ENCODE data around the gene C3orf20.

Gene C3orf20

GRCh38 chr3:14779069-14779685, 104.2 kb downstream of the C3orf20 start:
- DNase-seq: no peak

GRCh38 chr3:14780927-14781507, 106.1 kb downstream of the C3orf20 start:
- peak; percentile 11 to 69 for DNase-seq

GRCh38 chr3:14783480-14784086, 108.6 kb downstream of the C3orf20 start:
- DNase-seq: no peak

DNA sequence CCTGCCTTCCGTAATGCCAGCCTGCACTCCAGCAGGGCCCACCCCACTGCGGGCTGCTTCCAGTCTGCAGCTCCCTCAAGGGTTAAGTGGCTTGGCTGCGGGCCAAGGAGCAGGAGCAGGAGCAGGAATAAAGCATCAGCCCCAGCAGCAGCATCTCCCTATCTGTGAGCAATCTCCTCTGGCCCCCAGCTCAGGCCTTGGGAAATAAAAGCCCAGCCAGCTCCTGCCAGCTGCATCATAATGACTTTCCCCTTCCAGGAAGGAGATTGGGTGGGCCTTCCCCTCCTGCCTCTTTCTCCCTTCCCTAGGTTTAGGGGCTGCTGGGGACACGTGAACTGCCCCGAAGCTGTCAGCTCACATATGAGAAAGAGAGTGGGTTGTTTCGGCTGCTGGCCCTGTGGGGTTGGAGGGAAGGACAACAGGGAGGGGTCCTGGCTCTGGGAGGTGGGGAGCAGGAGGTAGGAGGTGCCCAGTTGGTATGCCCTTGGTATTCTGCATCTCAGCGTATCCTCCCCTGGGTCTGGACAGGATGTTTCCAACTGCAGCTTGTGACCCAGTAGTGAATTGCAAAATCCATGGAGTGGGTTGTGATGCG, 109.2 kb downstream of the C3orf20 start:
- peak; percentile 37 to 74 for DNase-seq

GRCh38 chr3:14785207-14786155, 110.5 kb downstream of the C3orf20 start:
- DNase-seq: no peak

GRCh38 chr3:14786369-14786768, 111.4 kb downstream of the C3orf20 start:
- no peak for DNase-seq

GRCh38 chr3:14787630-14788029, 112.7 kb downstream of the C3orf20 start:
- DNase-seq: peak in 1 of 2 experiments; percentile 5

DNA sequence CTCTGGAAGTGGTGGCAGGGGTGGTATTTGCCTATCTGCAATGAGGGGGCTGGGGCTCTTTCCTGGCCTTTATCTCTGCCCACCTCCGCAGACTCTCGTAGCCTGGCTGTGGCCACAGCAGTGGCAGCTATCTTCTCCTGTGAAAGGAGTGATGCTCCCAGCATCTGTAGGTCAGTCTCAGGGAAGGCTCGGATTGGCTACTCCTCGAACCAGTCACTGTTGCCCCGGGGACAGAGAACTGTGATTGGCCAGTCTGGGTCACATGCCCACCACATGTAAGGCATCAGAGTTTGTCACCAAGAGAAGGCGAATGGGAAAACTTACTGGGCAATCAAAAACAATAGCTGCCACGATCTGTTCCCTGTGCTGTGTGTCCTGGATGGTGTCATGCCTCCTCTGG, 113.7 kb downstream of the C3orf20 start:
- DNase-seq: no peak

DNA sequence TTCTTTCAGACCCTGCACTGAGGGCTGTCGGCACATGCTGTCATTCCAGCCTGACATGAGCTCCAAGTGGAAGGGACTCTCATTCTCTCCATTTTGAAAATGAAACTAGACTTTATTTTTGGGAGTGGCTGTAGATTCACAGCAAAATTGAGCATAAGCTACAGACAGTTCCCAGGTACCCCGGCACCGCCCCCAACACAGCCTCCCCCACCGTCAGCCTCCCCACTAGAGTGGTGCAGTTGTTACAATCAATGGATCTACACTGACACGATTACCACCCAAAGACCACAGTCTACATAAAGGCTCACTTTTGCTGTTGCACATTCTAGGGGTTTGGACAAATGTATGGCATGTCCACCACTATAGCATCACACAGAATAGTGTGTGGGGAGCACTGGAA, 114.3 kb downstream of the C3orf20 start:
- DNase-seq: no peak

DNA sequence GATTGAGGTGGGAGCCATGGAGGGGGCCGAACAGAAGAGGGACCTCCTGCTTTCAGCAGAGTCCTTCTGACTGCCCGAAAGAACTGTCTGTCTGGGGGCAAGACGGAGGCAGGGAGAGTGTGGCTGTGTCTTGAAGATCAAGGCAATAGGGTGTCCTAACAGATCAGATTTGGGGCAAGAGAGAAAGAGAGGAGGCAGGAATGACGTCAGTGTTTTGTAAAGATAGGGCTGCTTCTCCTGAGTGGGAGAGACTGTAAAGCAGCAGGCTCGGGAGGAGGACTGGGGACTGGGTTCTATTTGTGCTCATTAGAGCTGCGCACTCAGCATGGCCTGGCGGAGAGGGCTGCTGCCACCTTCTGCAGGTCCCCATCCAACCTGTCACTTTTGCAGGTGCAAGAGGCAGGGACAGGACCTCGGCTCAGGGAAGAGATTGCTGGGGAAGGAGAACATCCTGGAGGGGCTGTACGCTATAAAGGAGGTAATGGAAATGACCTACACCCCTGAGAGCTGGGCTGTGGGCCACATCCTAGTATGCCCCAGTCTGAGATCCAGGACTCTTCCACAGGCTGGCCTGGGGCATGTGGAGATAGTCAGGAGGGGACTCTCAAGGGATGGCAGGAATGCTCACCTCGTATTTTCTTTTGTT, 114.8 kb downstream of the C3orf20 start:
- no peak for DNase-seq

DNA sequence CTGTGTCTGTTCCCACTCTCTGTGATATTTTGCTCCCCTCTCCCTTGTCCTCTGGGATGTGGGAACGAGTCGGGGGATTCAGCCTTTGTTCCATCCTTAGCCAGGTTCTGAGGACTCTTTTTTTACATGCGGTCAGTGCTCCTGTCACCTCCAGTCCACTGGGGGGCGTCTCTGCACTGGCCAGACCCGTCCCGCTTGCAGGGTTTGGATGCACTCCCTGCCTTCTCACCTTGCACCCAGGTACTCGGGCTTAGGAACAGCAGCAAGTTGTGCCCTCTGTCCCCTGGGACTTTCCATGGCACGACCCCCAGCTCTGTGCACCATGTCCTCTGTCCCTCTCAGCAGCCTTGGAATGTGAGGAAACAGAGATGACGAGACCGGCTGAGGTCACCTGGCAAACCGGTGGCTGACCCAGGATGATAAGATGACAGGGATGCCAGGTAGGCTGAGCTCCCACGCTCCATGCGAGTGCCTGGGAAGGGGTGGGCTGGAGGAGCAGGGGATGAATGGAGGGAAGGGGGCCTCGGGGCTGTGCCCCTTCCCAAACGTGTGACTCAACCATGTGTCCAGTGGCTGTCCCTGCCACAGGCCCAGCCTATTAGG, 116.5 kb downstream of the C3orf20 start:
- DNase-seq: peak in 1 of 2 experiments; percentile 59

GRCh38 chr3:14792691-14793121, 117.8 kb downstream of the C3orf20 start:
- DNase-seq: no peak

- DNase-seq: no peak
Observed at GRCh38 chr3:14793126-14793857, 118.4 kb downstream of the C3orf20 start.

- no peak for DNase-seq
Observed at GRCh38 chr3:14793858-14794234, 118.9 kb downstream of the C3orf20 start.

DNA sequence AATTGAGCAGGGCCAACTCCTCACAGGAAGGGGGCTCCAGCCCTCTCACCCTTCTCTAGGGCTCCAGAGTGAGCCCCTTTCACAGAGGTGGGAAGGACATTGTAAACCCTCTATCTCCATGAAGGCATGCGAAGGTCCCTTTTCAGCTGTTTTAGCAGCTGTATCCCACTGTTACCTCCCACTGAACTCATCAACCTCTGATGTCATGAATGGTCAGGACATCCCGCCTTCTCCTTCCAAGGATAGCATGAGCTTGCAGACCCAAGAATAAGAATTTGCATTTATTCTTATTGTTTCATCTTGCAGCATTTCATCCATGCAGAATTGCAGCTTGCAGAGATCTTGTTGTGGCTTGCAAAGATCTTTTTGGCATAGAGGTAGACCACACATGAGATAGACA, 119.5 kb downstream of the C3orf20 start:
- DNase-seq: no peak

GRCh38 chr3:14795996-14796395, 121.1 kb downstream of the C3orf20 start:
- DNase-seq: no peak

- DNase-seq: peak in 1 of 2 experiments; percentile 10
Observed at GRCh38 chr3:14796403-14797077, 121.6 kb downstream of the C3orf20 start.

GRCh38 chr3:14797731-14798130, 122.8 kb downstream of the C3orf20 start:
- DNase-seq: no peak

- DNase-seq: no peak
Observed at GRCh38 chr3:14798231-14798630, 123.3 kb downstream of the C3orf20 start.

DNA sequence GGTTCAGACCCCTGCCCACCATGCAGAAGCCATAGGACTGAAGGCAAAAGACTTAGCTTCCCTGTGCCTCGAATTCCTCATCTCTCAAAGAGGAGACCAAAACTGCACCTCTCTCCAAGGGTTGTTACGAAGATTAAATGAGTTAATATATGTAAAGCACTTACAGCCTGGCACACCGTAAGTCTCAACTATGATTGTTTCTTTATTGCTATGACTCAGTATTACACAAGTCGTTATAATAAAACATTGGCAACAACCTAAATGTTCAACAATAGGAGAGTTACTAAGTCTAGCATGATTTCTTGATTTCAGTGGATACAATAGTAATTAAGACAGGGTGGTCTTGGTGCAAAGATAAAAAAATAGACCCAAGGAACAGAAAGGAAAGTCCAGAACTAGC, 124.2 kb downstream of the C3orf20 start:
- no peak for DNase-seq

GRCh38 chr3:14801031-14801430, 126.1 kb downstream of the C3orf20 start:
- DNase-seq: no peak

All from NCI-H524 (cell line).